GM12872 (cell line): ENCODE measurements around the gene MRGPRX3.

Experiments used
- TF ChIP-seq, protein P1 (sequence below): IDR thresholded peaks from 3 replicates; pipeline ENCODE4 v1.5.1; 2011; ENCODE audit warnings: low read depth, mild to moderate bottlenecking, low read length, moderate library complexity; ENCODE audit not compliant: insufficient read depth

The MRGPRX3 gene

DNA sequence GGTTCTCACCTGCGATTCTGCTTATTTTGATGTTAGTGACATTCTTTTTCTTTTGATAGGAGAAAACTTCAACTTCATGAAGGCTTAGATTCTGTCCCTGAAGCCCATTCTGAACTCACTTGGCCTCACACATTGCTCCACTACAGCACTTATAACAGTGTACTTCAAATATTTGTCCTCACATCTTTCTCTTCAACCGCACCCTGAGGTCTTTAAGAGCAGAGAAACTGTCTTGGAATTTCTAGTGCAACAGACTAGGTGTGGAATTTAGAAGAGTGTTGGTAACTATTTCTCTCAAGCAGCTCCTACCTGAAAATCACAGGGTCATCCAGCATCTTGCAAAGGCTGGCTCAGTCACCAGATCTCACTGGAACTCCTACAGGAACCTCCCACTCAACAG lies 7.8 kb downstream of the MRGPRX3 start:
- TF ChIP-seq, protein P1, sequence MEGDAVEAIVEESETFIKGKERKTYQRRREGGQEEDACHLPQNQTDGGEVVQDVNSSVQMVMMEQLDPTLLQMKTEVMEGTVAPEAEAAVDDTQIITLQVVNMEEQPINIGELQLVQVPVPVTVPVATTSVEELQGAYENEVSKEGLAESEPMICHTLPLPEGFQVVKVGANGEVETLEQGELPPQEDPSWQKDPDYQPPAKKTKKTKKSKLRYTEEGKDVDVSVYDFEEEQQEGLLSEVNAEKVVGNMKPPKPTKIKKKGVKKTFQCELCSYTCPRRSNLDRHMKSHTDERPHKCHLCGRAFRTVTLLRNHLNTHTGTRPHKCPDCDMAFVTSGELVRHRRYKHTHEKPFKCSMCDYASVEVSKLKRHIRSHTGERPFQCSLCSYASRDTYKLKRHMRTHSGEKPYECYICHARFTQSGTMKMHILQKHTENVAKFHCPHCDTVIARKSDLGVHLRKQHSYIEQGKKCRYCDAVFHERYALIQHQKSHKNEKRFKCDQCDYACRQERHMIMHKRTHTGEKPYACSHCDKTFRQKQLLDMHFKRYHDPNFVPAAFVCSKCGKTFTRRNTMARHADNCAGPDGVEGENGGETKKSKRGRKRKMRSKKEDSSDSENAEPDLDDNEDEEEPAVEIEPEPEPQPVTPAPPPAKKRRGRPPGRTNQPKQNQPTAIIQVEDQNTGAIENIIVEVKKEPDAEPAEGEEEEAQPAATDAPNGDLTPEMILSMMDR, result no peak

DNA sequence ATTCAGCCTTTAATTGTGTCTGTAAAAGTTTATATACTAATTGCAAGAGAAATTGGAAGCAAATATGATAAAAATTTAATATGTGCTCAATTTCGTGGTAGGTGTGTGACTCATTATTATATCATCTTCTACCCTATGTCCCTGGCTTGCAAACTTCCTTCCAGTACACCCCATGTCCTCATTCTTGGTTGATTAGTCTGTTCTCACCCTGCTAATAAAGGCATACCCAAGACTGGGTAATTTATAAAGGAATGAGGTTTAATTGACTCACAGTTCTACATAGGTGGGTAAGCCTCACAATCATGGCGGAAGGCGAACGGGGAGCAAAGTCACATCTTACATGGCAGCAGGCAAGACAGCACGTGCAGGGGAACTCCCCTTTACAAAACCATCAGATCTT lies 11.9 kb downstream of the MRGPRX3 start:
- TF ChIP-seq, protein P1, result no peak

DNA sequence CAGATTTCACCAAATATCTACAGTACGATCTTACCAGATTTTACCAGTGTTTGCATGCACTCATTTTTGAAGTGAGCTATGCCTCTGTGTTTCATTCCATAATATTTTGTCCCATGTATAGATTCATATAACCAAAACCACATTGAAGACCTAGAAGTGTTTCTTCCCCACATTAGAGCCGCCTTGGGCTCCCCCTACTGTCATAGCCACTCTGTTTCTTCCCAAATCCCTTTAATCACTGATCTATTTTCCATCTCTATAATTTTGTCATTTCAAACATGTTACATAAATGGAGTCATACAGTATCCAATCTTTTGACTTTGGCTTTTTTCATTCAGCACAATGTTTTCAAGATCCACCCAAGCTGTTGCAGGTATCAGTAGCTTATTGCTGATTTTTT lies 12.7 kb downstream of the MRGPRX3 start:
- TF ChIP-seq, protein P1, result peak; percentile 34; the same call in 1 of the 3 replicates

DNA sequence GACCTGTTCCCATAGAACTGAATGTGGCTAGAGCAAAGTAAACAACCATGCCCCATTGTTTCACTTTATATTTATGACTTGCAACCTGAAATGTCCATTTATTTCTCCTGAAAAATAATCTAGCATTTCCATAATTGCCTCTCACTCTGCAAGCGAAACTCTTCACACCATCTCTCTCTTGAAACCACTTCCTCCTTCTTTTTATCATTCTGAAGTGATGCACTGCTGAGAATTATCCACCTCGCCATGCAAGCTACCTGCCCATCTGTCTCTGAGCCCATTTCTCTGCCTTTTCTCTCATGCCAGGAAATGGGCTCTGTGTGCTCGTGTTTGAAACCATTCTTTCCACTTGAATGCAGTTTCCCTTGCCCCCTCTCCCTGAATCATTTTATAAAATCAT lies 13.5 kb downstream of the MRGPRX3 start:
- TF ChIP-seq, protein P1, result no peak

DNA sequence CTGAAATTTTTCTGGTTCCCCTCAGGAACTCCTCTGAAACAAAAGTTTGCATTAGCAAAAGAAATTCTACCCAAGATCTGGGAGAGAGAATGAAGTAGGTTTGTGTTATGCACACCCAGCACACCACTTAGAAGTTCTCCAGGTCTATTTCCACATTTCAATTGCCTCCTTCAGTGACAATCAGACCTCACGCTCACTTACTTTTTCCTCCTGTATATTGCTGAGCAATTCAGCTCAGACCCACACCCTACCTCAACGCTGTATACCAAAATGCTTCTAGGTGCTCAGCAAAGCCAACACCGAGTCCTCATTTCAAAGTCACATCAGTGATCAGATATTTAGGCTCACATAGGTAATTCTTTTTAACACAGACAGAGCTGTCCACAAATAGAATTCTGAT lies 19.2 kb downstream of the MRGPRX3 start:
- TF ChIP-seq, protein P1, result no peak

DNA sequence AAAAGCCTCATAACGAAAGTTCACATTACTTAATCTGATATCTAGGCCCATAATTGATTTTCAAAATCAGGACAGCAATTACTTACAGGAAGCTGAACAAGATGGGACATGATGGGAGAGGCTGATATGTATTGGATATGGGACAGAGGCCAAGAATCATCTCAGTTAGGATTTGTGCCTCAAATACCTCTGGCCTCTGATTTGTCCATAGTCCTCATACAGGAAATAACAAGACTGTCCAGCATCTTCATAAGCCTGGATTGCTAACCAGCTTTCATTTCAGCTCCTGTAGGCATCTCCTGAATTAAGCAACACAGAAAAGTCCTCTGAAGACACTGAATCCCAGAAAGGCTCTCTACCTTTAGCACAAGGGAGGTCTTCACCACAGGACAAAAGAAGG lies 36.0 kb downstream of the MRGPRX3 start:
- TF ChIP-seq, protein P1, result no peak

DNA sequence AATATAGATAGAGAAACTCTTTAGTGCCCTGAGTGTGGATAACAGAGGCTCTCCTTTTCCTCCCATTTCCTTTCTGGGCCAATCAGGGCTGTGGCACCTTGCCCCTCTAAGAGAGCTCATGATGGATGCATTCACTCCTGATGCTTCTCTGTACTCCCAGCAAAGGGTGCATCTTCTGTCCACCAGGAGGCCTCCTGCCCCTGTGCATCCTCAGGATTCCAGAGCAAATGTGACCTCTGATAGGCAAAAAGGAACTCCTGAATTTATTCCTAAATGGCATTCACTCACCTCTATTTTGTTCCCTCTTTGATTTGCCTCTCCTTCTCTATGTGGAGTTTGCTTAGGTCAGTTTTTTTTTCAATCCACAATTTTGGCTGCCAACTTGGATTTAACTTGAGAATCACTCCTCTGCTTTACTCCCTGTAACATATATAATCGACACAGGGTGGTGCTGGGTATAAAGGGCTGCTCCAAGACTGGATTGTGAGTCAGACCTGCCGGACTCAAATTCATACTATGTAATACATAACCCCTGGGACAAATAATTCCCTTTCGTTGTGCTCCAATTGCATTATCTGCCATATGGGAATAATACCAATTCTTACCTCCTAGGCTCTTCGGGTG lies 39.1 kb downstream of the MRGPRX3 start:
- TF ChIP-seq, protein P1, result peak; percentile 85
